ENCODE data around the gene SRRD.
A peak's percentile ranks its signal among the peaks of the same experiment; 100 is the strongest.

SRRD gene

DNA sequence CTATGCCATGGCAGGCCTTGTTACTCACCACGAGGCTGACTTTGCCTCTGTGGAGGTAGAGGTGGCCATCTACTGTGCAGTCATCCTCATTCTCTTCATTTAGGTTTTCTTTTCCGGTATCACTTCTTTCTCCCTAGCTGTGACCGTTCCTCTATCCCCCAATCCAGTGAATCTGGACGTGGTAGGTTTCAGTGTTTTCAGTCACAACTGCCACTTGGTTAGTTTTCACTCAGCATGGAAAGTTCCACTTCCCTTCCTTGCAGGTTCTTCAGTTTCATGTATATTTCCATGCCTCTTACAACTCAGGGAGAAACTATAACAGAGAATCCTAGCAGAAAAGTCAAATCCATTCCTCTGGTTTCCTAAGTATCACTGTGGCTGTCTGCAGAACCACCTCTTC, 2.0 kb upstream of the SRRD start:
- no peak for DNase-seq (ENCODE audit: low spot score)

DNA sequence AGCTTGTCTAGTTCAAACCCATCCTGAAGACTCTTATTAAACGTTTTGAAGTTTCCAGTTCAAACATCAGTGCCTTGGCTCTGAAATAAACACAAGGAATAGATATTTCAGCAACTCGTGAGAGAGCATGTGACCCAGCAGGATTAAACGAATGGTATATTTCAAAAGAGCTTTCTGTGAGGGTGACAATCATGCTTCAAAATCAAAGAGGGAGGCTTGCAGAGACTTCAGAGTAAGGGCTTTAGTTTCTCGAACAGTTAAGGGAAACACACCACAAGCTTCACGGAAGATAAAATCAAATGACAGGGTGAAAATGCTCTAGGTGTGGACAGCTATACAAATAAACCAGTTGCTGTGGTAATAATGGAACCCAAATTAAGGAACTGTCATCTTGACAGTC, 1.5 kb upstream of the SRRD start:
- no peak for DNase-seq (ENCODE audit: low spot score)

DNA sequence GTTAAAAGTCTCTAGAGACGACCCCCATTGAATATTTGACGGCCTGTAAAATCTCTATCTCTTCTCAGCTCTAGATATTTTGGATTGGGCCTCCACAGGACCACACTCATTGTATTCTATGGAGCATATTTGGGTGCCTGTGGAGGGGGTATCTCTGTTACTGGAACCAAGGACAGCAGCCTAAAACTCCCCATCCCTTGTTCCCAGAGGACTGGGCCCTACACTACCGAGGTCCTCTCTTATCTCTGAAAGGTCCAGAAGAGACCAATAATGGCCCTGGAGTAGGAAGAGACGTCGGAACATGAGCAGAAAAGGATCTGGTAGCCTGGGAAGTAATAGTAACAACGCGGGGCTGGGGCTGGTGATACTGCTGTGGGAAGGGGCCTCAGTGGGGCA, 636 bp upstream of the SRRD start:
- DNase-seq (ENCODE audit: low spot score), result no peak

DNA sequence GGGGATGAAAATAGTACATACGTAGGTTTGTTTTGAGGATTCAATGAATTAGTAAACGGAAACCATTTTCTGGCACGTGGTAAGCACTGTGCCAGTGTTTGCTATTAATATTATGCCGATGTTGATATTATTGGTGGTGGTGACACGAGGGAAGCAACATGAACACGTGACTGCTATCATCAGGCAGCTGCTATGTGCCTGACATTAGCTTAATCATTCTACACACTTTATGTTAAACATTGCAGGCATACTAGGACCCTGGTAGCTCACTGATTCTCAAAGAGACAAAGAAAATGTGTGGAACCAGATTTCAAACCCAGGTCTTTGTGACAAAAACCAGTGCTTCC, 656 bp downstream of the SRRD start:
- DNase-seq (ENCODE audit: low spot score), result no peak

DNA sequence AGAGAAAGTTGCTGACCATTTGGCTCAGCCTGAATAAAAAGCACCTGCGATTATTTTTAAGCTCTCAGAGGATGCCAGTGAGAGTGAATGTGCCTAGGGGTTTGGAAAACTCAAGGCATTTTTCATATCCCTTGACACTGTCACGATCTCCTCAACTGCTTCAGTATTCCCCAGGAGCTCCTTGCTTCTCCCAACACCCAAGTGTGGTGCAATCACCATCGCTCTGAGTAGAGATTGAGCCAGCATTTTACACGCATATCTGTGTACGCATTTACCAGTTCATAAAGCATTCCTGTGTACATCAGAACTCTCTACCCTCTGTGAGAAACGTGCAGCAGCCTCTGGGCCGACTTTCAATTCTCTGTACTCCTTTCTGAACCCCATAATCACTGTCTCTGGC, 1.3 kb downstream of the SRRD start:
- DNase-seq (ENCODE audit: low spot score), result no peak

DNA sequence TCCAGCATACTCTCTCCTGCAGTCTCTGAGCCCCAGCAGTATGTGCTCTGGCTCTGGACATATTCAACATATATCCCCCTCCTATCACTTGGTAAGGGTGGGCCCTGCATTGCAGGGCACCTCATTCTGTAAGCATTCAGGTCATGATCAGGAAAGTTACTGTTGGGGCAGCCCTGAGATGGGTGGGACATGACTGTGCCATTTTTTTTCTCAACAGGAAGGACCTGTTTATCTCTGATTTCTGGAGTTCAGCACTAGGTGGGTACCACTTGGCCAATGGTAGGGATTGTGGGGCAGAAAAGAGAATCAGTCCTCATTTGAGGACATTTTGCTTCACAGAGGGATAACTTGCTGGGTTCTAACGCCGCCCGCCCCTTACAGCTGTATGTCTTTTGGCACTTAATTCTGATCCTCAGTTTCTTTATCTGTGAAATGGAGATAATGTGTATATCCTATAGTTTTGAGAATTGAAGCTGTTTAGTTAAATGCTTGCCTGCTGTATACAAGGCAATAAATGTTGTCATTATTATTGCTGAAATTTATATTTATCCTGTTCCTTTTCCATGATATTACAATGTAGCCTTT, 2.2 kb downstream of the SRRD start:
- no peak for DNase-seq (ENCODE audit: low spot score)

DNA sequence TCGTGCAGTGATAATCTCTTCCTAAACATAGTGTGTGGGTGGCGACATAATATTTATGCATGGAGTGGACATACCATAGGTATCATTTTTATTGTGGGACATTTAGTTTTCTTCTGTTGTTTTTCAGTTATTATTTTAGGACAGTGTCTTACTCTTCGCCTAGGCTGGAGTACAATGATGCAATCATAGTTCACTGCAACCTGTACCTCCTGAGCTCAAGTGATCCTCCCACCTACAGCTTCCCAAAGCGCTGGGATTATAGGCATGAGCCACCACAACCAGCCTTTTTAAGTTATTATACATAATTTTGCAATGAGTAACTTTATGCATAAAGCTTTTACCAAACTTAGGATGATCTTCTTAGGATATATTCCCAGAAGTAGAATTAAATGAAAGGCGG, 2.7 kb downstream of the SRRD start:
- no peak for DNase-seq (ENCODE audit: low spot score)

DNA sequence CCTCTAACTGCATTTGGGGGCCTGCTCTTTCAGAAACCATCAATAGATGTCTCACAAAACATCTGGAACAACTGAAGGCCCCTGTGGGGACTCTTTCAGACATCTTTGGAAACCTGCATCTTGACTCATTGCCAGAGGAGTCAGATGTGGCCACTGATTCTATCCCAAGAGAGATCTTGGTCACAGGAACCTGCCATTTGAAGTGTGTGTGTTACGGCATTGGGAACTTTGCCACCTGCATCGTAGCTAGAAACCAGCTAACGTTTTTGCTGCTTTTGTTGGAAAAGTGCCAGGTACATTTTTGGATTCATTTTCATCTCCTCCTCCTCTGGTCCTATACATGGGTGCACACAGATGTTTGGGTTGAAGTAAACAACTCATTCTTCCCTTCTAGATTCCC, 4.3 kb downstream of the SRRD start:
- no peak for DNase-seq (ENCODE audit: low spot score)

DNA sequence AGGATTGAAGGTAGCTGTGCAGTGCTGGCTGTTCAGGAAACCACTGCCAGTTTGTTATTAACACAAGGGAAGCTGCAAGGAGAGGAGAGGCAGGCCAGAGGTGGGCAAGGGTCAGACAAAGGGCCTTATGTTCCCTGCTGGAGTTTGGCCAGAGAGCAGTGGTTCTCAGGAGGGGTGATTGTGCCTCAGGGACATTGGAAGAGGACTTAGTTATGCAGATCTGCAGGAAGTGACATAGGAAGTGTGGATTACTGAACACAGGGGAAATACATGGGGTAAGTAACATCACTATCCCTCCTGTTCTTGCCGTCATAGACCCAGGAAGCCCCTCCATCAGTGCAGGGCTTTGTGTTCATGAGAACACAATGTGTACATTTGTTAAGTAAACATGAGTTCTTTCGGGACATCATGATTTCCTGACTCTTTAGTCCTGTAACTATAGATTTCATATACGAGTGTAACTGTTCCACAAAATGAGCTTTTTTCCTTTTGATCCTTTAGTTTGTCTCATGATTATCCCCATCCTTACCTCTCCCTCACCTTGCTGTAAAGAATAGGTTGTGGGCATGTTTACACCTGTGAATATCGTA, 5.9 kb downstream of the SRRD start:
- DNase-seq (ENCODE audit: low spot score), result no peak

DNA sequence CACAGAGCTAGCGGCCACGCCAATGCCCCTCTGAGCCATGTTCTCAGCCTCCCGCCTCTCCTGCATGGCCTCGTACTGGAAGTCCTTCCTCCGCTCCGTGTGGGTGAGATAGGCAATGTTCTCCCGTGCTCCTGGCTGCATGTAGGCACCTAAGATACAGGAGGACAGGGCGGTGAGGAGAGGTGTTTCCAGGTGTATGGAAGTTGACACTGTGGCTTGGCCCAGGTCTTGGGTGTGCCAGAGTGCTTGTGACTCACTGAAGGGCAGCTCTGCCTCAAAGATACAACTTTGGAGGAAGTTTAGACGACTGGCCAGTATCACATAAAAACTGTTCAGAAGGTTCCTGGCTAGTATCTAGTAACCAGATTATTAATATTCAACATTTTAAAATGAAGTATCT, 8.5 kb downstream of the SRRD start:
- no peak for DNase-seq (ENCODE audit: low spot score)

DNA sequence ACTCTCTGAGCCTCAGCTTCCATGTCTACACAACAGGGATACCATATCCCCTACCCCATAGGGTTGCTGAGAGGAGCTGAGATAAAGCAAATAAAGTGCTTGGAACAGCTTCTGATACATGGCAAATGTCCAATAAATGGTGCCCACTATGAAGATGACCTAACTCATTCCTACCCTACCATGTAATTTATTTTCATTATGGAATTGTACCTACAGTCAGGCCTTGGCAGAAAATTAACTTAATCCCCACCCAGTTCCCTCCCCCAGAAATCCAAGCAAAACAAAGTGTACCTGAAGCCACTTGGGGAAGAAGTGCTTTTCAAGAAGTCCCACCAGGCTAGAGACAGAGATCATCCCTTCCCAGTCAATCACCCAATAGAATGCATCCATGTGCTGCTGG, 10.8 kb downstream of the SRRD start:
- DNase-seq (ENCODE audit: low spot score), result no peak

DNA sequence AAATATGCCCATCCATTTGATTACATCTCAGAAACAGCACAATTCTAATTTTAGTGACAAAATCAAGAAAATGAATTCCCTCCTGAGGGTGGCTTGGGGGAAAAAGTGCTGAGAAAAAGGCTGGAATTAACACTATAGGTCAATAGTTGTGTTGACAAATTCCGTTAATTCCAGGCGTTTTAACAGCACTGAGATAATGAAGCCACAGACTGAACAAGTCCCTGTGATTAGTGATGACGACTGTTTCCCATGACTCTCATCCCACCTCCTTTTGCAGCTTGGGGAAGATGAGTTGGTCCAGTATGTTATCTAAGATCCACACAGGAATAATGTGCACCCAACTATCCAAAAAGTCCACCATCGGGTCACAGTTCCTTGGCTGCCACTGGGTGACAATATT, 12.8 kb downstream of the SRRD start:
- DNase-seq (ENCODE audit: low spot score), result no peak

DNA sequence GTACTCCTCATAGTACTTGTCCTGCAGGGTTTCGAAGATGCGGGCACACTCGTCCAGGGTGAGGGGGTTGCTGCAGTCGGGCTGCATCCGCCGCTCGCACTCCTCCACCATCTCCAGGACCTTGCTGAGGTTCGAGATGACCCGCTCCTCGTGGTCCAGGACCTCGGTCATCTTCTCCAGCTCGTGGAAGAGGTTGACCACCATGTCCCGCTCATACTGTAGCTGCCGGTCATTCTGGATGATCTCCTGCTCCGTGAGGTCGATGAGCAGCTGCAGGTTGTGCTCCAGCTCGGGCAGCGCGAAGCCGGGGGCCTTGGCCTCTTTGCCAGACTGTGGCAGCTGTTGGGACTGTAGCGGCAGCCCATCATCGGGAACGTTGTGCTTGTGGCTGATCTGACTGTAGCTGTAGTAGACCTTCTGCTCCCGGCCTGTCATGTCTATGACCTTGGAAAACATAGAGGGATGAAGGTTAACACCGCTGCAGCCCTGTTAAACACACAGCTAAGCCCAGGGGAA, 15.6 kb downstream of the SRRD start:
- no peak for DNase-seq (ENCODE audit: low spot score)

DNA sequence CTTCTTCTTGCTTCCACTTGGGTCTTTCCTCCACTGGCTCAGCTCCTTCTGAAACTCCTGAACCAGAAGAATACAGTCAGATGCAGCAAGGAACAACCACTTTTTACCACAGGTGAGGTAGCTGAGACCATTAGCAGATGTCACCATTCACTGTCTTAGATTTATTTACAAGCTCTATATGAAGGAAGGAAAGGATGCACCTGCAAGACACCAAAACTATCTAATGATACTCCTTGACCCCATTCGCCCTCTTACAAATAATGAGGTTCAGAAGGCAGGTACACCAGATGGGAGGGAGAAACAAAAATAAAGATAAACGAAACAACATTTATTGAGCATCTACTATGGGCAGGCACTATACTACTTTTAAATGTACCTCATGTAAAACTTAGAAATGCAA, 18.3 kb downstream of the SRRD start:
- DNase-seq (ENCODE audit: low spot score), result no peak

DNA sequence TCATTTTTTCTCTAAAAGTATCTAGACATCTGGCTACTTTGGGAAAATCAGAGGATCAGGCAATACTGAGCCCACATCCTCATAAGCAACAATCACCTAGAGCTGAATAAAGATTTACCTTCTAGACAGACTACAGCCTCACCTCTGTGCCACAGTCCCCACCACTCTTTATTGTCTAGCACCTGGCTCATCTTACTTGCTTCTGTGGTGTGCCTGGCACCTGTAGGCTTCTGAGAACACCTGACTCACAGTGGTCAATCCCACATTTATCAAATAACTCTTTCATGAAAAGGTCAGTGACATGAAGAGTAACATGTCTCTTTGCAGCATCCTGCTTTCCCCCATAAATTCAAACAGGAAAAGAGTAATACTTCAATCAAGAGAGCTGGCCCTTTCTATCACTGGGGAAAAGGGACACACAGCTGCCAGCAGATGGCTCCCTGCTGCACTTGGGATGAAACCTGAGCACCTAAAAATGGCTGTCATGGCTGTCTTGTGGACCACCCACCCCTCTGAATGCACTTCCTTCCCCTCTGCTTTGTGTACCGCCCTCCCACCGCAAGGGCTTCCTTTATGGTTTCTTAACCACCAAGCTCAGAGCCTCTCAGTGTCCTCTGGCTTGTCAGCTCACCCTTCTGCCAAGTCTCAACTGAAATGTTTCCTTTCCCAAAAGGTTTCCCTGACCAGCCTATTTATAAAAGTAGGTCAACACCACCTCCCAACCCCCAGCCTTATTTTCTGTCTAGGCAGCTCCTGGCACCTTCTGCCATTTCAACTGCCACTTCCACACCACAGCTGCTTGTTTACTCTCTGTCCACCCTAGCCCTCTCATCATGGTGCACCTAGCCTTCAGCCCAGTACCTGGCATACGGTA, 19.2 kb downstream of the SRRD start:
- peak; percentile 43 for DNase-seq (ENCODE audit: low spot score)

DNA sequence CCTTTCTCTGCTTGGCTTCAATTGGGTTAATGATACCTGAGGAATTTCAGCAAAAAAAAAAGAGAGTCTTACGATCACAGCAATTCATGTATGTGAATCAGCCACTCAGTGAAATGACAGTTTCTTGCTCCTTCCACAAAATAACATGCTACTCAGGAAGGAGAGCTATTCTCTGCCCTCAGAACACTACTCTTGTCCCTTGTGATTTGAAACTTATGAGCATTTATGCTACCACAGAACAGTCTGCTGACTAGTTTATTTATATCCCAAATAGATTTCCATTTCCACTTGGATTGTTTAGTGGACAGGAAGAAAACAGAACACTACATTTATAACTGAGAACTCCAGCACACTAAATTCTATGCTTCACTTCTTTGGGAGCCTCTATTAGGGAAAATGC, 20.1 kb downstream of the SRRD start:
- DNase-seq (ENCODE audit: low spot score), result no peak

DNA sequence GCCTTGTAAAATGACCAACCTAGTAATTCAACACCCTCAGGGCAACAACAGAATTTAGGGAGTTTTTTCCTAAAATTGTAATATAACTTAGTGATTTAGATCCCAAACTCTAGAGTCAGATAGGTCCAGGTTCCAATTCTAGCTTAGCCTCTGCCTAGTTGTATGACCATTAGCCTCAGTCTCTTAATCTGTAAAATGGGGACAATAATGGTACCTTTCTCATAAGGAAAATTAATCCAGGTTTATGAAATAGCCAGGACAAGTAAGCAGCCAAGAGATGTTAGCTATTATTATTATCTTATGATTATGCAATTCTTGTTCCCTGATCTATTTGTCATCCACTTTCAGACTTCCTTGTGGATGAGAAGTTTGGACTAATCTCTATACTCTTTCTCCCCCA, 24.5 kb downstream of the SRRD start:
- no peak for DNase-seq (ENCODE audit: low spot score)

DNA sequence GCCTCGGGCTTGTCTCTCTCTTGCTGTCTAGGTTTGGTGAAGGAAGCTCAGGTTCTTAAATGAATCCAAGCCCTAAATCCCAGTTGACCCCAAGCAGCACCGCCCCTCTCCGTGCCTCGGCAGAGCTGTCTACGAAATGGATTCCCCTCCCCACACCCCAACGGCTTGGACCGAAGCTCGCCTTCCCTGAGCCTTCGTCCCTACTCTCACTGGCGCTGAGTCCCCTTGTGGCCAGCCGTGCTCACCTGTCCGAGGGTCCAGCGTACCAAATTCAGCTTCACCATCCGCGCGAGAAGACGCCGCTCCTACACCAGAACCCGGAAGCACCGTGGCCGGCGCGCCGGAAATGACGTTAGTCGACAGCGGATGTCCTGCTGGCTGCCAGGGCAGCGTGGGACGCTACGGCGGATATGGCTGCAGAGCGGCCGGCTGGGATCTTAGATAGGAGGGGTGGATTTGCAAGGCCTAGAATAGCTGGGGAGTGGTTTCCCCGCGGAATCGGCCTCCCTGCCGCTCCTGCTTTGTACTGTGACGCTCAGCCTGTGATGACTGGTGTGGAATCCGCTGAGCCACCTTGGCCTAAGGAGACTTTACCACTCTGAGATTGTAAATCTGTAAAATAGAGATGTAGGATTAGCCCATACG, 28.6 kb downstream of the SRRD start, which contains the start of gene TFIP11:
Gene TFIP11, minus strand, starts transcription at position 325 of the 645 bp plus-strand sequence. CDS start 2,201 bp downstream, outside the sequence.
- DNase-seq (ENCODE audit: low spot score), result peak; percentile 92

DNA sequence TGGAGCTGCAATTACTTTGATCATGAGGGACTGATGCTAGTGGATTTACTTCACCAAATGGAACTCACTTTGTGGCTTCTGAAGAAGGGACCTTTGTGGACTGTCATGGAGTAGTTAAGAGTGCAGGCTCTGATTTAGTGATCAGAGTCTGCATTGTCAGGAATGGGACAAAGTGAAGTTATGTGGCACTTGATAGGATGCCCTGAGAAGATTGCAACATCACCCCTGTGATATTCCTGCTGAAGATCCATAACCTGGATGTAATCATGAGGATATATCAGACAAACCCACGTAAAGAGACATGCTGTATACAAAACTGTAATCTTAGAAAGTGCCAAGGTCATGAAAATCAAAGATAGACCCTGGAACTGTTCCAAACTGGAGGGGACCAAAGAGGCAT, 30.2 kb downstream of the SRRD start:
- DNase-seq (ENCODE audit: low spot score), result no peak

DNA sequence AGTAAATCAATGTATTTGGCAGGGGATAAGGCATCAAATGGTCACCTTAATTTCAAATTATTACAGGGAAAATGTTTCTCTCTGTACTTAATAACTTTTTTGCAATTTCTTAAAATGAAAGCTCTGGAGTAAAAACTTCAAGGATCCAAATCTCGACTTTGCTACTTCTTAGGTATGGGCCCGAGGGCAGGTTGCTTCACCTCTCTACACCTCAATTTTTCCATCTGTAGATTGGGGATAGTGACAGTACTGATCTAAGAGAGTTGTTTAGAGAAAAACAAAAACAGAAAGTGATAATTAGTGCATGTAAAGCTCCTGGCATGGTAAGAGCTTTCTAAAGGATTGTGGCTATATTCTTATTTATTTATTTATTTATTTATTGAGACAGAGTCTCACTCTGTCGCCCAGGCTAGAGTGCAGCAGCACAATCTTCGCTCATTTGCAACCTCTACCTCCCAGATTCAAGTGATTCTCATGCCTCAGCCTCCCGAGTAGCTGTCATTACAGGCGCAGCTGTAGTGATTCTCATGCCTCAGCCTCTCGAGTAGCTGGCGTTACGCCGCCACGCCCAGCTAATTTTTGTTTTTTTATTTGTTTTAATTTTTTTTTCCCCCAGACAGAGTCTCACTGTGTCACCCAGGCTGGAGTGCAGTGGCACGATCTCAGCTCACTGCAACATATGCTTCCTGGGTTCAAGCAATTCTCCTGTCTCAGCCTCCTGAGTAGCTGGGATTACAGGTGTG, 30.9 kb downstream of the SRRD start:
- DNase-seq (ENCODE audit: low spot score), result no peak

DNA sequence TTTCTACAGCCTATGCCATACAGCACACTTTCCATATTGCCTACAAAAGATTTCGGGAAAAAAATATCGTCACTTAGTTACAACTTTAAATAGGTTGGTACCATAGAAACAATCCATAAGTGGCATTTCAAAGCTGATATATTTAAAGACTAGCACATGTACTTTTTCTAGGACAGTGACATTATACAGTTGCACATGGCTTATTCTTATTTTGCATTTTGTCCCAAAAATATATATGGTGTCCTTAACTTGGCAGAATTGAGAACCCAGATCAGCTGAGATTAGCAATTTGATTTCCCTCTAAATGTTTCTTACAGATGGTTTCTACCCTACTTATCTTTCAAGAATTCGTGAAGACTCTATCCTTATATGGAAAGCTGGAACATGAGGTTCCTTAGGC, 32.3 kb downstream of the SRRD start:
- no peak for DNase-seq (ENCODE audit: low spot score)

DNA sequence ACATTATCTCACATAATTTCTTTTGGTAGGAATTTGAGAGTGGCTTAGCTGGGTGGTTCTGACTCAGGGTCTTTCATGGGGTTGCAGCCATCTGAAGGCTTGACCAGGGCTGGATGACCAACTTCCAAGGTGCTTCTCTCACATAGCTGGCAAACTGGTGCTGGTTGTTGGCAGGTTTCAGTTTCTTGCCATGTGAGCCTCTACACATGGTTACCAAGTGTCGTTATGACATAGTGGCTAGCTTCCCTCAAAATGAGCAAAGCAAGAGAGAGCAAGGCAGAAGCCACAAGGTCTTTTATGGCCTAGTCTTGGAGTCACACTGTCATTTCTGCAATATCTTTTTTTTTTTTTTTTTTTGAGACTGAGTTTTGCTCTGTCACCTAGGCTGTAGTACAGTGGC, 32.8 kb downstream of the SRRD start:
- no peak for DNase-seq (ENCODE audit: low spot score)
